ENCODE measurements around the gene GNG12. TPM values are rescaled to one million over a fixed set of nuclear protein-coding genes. Genes with fewer than 3 reads are reported as not detected.
A peak's percentile ranks its signal among the peaks of the same experiment; 100 is the strongest.
"Not testable (repeated sequence)": the region's sequence is repeated elsewhere in the genome, so short reads cannot be mapped to it uniquely, and the experiment has no call there.

GNG12 gene
- total RNA-seq, 1 experiment from 2014 or later = 102 TPM

DNA sequence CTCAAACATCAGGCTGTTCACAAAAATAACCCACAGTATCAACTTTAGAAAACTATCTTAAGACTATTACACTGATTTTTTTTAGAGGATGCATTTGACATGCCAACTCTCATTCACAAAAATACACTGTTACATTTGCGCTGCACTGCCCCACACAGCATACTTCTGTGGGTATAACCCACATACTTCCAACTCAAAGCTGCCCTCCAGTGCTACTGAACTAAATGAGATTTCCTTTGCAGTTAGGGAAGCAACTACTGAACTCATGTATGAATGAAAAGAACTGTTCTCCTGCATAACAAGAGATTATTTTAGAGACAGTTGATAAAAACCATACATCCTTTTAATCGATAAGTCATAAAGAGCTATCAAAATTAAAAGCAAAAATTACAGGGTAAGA lies 174.0 kb downstream of the GNG12 start:
- H3K27ac ChIP-seq = no peak overlapping the region
- peaks cover 4% of the 10 kb centered on the region; the same call in 1 of the 2 replicates for H3K4me1 ChIP-seq (replicated peaks; ENCODE audit: insufficient read depth)
- TF ChIP-seq, protein P1, sequence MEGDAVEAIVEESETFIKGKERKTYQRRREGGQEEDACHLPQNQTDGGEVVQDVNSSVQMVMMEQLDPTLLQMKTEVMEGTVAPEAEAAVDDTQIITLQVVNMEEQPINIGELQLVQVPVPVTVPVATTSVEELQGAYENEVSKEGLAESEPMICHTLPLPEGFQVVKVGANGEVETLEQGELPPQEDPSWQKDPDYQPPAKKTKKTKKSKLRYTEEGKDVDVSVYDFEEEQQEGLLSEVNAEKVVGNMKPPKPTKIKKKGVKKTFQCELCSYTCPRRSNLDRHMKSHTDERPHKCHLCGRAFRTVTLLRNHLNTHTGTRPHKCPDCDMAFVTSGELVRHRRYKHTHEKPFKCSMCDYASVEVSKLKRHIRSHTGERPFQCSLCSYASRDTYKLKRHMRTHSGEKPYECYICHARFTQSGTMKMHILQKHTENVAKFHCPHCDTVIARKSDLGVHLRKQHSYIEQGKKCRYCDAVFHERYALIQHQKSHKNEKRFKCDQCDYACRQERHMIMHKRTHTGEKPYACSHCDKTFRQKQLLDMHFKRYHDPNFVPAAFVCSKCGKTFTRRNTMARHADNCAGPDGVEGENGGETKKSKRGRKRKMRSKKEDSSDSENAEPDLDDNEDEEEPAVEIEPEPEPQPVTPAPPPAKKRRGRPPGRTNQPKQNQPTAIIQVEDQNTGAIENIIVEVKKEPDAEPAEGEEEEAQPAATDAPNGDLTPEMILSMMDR (conservative IDR thresholded peaks at IDR 0.05) = no peak
- no peak for TF ChIP-seq EZH2 (IDR thresholded peaks at IDR 0.05; ENCODE audit: low read depth)
- no peaks in the 10 kb centered on the region for H4K20me1 ChIP-seq (ENCODE audit: insufficient read depth)
- no peaks in the 10 kb centered on the region for H3K9me3 ChIP-seq (ENCODE audit: insufficient read depth, low read depth)
- H3F3A ChIP-seq (ENCODE audit: insufficient read depth, low read depth) = no peaks in the 10 kb centered on the region
- no peak overlapping the region for H3K4me2 ChIP-seq
- H2AFZ ChIP-seq = no peak overlapping the region
- H3K79me2 ChIP-seq (ENCODE audit: low read depth) = no peaks in the 10 kb centered on the region
- H3K27me3 ChIP-seq (ENCODE audit: insufficient read depth, low read depth) = no peaks in the 10 kb centered on the region
- BruUV-seq (replicated peaks) = no TSS peak
- POLR2A ChIA-PET (ENCODE audit: unreplicated experiment) = no interaction called here
- H3K36me3 ChIP-seq (ENCODE audit: low read depth) = no peaks in the 10 kb centered on the region
- H3K9me2 ChIP-seq (ENCODE audit: insufficient read depth) = 0 out of 2 replicates have a peak, but pooled peaks cover under 1% of the 10 kb centered on the region
- intact Hi-C loops (cut with micrococcal nuclease; ENCODE audit: unreplicated experiment) = no loop called here
- CTCF ChIA-PET = no interaction called here
- no peak for DNase-seq
- no peak overlapping the region for H3K4me3 ChIP-seq

DNA sequence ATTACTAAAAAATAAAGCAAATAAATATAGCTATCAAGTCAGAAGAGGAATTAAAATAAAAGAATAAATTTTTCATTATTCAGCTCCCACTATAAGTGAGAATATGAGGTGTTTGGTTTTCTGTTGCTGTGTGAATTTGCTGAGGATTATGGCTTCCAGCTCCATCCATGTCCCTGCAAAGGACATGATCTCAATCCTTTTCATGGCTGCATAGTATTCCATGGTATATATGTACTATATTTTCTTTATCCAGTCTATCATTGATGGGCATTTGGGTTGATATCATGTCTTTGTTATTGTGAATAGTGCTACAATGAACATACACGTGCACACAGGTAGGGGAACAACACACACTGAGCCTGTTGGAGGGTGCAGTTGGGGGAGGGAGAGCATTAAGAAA lies 176.1 kb downstream of the GNG12 start:
- H3K27ac ChIP-seq; H3F3A ChIP-seq (ENCODE audit: insufficient read depth, low read depth); CTCF ChIA-PET; H3K9me2 ChIP-seq (ENCODE audit: insufficient read depth); intact Hi-C loops (cut with micrococcal nuclease; ENCODE audit: unreplicated experiment); H3K4me3 ChIP-seq; H3K4me2 ChIP-seq; H4K20me1 ChIP-seq (ENCODE audit: insufficient read depth); H2AFZ ChIP-seq; H3K9me3 ChIP-seq (ENCODE audit: insufficient read depth, low read depth); BruUV-seq (replicated peaks); POLR2A ChIA-PET (ENCODE audit: unreplicated experiment); H3K79me2 ChIP-seq (ENCODE audit: low read depth); DNase-seq; H3K27me3 ChIP-seq (ENCODE audit: insufficient read depth, low read depth); H3K36me3 ChIP-seq (ENCODE audit: low read depth): not testable (repeated sequence)
- H3K4me1 ChIP-seq (replicated peaks; ENCODE audit: insufficient read depth) = peaks cover 15% of the 10 kb centered on the region

DNA sequence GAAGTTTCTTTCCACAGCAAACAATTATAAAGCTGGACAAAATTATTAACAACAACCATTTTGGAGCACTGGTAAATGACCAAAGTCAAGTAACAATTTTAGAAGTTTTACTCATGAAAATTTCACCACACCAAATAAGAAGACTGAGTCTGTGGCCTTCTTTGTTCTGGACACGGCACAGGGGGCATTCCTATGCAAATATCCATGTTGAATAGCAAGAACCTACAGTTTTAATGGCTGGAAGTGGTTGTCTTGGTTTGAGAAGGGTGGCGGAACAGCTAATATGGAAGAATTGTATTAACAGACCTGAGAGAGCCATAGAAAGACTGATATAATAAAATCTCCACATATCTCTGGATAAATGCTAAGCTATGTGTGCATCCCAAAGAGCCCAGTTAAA lies 177.7 kb downstream of the GNG12 start:
- intact Hi-C loops (cut with micrococcal nuclease; ENCODE audit: unreplicated experiment) = no loop called here
- TF ChIP-seq, protein P1 (conservative IDR thresholded peaks at IDR 0.05) = no peak
- TF ChIP-seq EZH2 (IDR thresholded peaks at IDR 0.05; ENCODE audit: low read depth) = no peak
- no TSS peak for BruUV-seq (replicated peaks)
- 0 out of 2 replicates have a peak, but pooled peaks cover 4% of the 10 kb centered on the region for H3K9me2 ChIP-seq (ENCODE audit: insufficient read depth)
- peaks cover 15% of the 10 kb centered on the region for H3K4me1 ChIP-seq (replicated peaks; ENCODE audit: insufficient read depth)
- no peak overlapping the region for H2AFZ ChIP-seq
- H3K4me2 ChIP-seq = no peak overlapping the region
- H3K4me3 ChIP-seq = no peak overlapping the region
- no peak for DNase-seq
- H3K27me3 ChIP-seq (ENCODE audit: insufficient read depth, low read depth) = no peaks in the 10 kb centered on the region
- H3K9me3 ChIP-seq (ENCODE audit: insufficient read depth, low read depth) = no peaks in the 10 kb centered on the region
- no peak overlapping the region for H3K27ac ChIP-seq
- no peaks in the 10 kb centered on the region for H3K79me2 ChIP-seq (ENCODE audit: low read depth)
- H3F3A ChIP-seq (ENCODE audit: insufficient read depth, low read depth) = peaks cover 4% of the 10 kb centered on the region; the same call in 1 of the 2 replicates
- ChIA-PET POLR2A (ENCODE audit: unreplicated experiment) (no interaction called here), CTCF (no interaction called here)
- H4K20me1 ChIP-seq (ENCODE audit: insufficient read depth) = no peaks in the 10 kb centered on the region
- no peaks in the 10 kb centered on the region for H3K36me3 ChIP-seq (ENCODE audit: low read depth)

DNA sequence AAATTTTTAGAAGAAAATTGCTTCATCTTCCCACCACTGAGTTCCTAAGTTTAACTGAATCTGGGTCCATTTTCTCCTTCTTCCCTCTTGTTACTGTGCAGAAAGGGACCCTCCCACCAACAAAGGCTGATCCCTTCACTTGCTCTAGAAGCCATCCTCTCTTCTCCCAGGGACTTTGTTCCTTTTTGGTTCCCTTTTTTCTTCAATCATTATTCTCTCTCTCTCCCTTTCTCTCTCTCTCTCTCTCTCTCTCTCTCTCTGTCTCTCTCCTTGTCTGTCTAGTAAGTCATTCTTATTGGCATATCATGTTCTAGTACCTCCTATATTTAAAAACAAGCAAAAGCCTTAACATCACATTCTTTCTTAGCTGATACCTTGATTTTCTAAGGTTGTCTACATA lies 180.0 kb downstream of the GNG12 start:
- Histone ChIP-seq H4K20me1 (ENCODE audit: insufficient read depth) (no peaks in the 10 kb centered on the region), H3K79me2 (ENCODE audit: low read depth) (no peaks in the 10 kb centered on the region), H2AFZ (no peak overlapping the region), H3F3A (ENCODE audit: insufficient read depth, low read depth) (peaks cover 4% of the 10 kb centered on the region; the same call in 1 of the 2 replicates), H3K4me2 (peak overlapping the region; percentile 24), H3K36me3 (ENCODE audit: low read depth) (no peaks in the 10 kb centered on the region), H3K9me3 (ENCODE audit: insufficient read depth, low read depth) (no peaks in the 10 kb centered on the region), H3K4me3 (no peak overlapping the region), H3K27ac (peak overlapping the region; percentile 40), H3K4me1 (replicated peaks; ENCODE audit: insufficient read depth) (peaks cover 15% of the 10 kb centered on the region), H3K9me2 (ENCODE audit: insufficient read depth) (0 out of 2 replicates have a peak, but pooled peaks cover 4% of the 10 kb centered on the region), H3K27me3 (ENCODE audit: insufficient read depth, low read depth) (no peaks in the 10 kb centered on the region)
- intact Hi-C loops (cut with micrococcal nuclease; ENCODE audit: unreplicated experiment) = no loop called here
- no TSS peak for BruUV-seq (replicated peaks)
- no peak for DNase-seq
- TF ChIP-seq, protein P1 (conservative IDR thresholded peaks at IDR 0.05) = no peak
- no peak for TF ChIP-seq EZH2 (IDR thresholded peaks at IDR 0.05; ENCODE audit: low read depth)
- CTCF ChIA-PET = no interaction called here
- POLR2A ChIA-PET (ENCODE audit: unreplicated experiment) = interaction anchor here (0.7 kb wide), 1 partner anchor 32 kb away, joined by 3 read pairs; the partner anchor contains the start of gene GADD45A

All from PC-9 (cell line).